WERI-Rb-1 (cell line): ENCODE measurements around the gene ARL6IP6.

Source experiments
- DNase-seq: peaks from one replicate; pipeline ENCODE4 v3.0.0-alpha.2; 2020
- H3K27ac ChIP-seq: fragments of 250-450 bp; sonication (Bioruptor Pico); 2 replicates; pipeline ENCODE4 v1.5.1; 2020; ENCODE audit warnings: mild to moderate bottlenecking, moderate library complexity
- H3K27me3 ChIP-seq: fragments of 250-450 bp; sonication (Bioruptor Pico); 2 replicates; pipeline ENCODE4 v1.5.1; 2021; ENCODE audit warnings: mild to moderate bottlenecking, low read depth, moderate library complexity; ENCODE audit not compliant: insufficient read depth, severe bottlenecking
- H3K36me3 ChIP-seq: fragments of 250-450 bp; sonication (Bioruptor Pico); 2 replicates; pipeline ENCODE4 v1.5.1; 2020; ENCODE audit warnings: mild to moderate bottlenecking, moderate library complexity
- H3K4me3 ChIP-seq: 2 replicates; pipeline ENCODE4 v1.5.1; 2011; ENCODE audit warnings: low read depth, mild to moderate bottlenecking, control low read depth, low read length
- H3K9me3 ChIP-seq: fragments of 250-450 bp; sonication (Bioruptor Pico); 2 replicates; pipeline ENCODE4 v1.5.1; 2021; ENCODE audit warnings: mild to moderate bottlenecking, moderate library complexity; ENCODE audit not compliant: severe bottlenecking
- CTCF ChIP-seq: IDR thresholded peaks from 2 replicates; pipeline ENCODE4 v1.5.1; 2011; ENCODE audit warnings: low read depth, mild to moderate bottlenecking, control low read depth, inconsistent platforms, low read length

ARL6IP6 gene

GRCh38 chr2:152718076-152718908 lies at the start of gene ARL6IP6:
Gene ARL6IP6 (plus strand): TSS chr2:152718620. CDS start chr2:152718625, 5 bp downstream.
- Histone ChIP-seq H3K27me3 (no peaks in the 10 kb centered on the region), H3K36me3 (peaks cover 54% of the 10 kb centered on the region), H3K27ac (peak within 1 kb of the TSS; percentile 100), H3K9me3 (no peaks in the 10 kb centered on the region), H3K4me3 (peak within 1 kb of the TSS; percentile 100)
- DNase-seq = peak; percentile 95
- no peak for TF ChIP-seq CTCF

DNA sequence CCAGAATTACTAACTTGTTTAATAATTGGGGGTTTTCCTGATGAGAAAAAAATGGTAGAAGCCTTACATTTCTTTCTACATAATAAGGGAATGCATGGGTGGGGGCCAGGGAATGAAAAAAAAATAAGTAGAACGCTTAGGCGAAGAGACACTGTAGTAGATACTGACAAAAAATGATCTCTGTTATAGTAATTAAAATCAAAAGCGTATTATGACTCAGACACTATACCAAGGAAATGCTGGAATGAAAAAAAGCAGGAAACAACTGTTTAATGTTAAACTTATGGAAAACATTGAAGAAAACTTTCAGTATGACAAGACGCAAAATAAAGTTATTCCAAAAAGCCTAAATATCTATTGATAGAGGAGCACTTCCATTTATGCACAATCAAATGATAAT lies 44.1 kb upstream of the ARL6IP6 start:
- no peak for TF ChIP-seq CTCF
- no peaks in the 10 kb centered on the region for H3K9me3 ChIP-seq
- no peaks in the 10 kb centered on the region for H3K27me3 ChIP-seq
- H3K27ac ChIP-seq = no peak overlapping the region
- no peak overlapping the region for H3K4me3 ChIP-seq
- peaks cover 87% of the 10 kb centered on the region for H3K36me3 ChIP-seq
- no peak for DNase-seq

DNA sequence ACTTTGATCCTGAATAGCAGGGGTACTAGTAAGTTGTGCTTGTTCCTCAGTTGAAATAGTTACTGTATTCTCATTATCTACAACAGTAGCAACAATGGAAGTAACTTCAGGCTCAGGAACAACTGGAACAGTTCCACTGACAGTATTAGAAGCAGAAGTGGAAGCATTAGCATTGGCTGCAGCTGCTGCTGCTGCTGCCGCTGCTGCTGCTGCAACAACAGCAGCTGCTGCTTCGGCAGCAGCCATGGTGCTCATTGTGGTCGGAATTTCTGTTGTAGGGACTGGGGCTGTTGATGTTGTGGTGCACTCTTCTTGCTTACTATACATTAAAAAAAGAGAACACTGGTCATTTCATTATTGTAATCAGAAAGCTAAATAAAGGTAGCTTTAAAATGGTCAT lies 42.0 kb upstream of the ARL6IP6 start:
- H3K4me3 ChIP-seq = no peak overlapping the region
- H3K36me3 ChIP-seq = peaks cover 86% of the 10 kb centered on the region
- H3K9me3 ChIP-seq = no peaks in the 10 kb centered on the region
- DNase-seq = no peak
- no peak for TF ChIP-seq CTCF
- no peaks in the 10 kb centered on the region for H3K27me3 ChIP-seq
- no peak overlapping the region for H3K27ac ChIP-seq

- Histone ChIP-seq H3K9me3 (no peaks in the 10 kb centered on the region), H3K27ac (no peak overlapping the region), H3K27me3 (no peaks in the 10 kb centered on the region), H3K36me3 (peaks cover 71% of the 10 kb centered on the region), H3K4me3 (no peak overlapping the region)
- no peak for DNase-seq
- TF ChIP-seq CTCF = no peak
Measured at GRCh38 chr2:152678808-152679207, 39.6 kb upstream of the ARL6IP6 start.

- Histone ChIP-seq H3K36me3 (peaks cover 42% of the 10 kb centered on the region), H3K27ac (no peak overlapping the region), H3K4me3 (no peak overlapping the region), H3K9me3 (no peaks in the 10 kb centered on the region), H3K27me3 (no peaks in the 10 kb centered on the region)
- TF ChIP-seq CTCF = no peak
- no peak for DNase-seq
Measured at GRCh38 chr2:152682663-152683062, 35.8 kb upstream of the ARL6IP6 start.

GRCh38 chr2:152683400-152683799 lies 35.0 kb upstream of the ARL6IP6 start:
- peaks cover 41% of the 10 kb centered on the region for H3K36me3 ChIP-seq
- no peak overlapping the region for H3K4me3 ChIP-seq
- H3K27ac ChIP-seq = no peak overlapping the region
- no peaks in the 10 kb centered on the region for H3K27me3 ChIP-seq
- DNase-seq = no peak
- H3K9me3 ChIP-seq = no peaks in the 10 kb centered on the region
- TF ChIP-seq CTCF = no peak
